HCT116 (cell line): Measurements from ENCODE around the gene KCNJ16. TPM values are rescaled to one million over a fixed set of nuclear protein-coding genes. Genes with fewer than 3 reads are reported as not detected.

Experiments used
- ATAC-seq: fragments of 200-7000 bp; cut with Tn5 transposase; 2 replicates; pipeline ENCODE4 v1.9.1; 2020; ENCODE audit warnings: mild to moderate bottlenecking, moderate library complexity
- BruUV-seq: library from RNA; stranded (reverse); fragments of 400-500 nt; replicated peaks from 2 replicates; lab custom pipeline; 2021; lab: Mats Ljungman, UMichigan
- CTCF ChIA-PET: fragments of 300-600 bp; sonication (Branson Sonifier 250); formaldehyde crosslinking; loops from one replicate; lab custom pipeline; 2021; ENCODE audit warnings: antibody characterized with exemption; lab: Charles Lee
- POLR2A ChIA-PET: fragments of 300-600, 350-600 bp; sonication (Branson Sonifier 250); formaldehyde crosslinking; loops from one replicate; lab custom pipeline; 2021; ENCODE audit warnings: antibody characterized with exemption; lab: Charles Lee
- RAD21 ChIA-PET, 2 experiments: fragments of 300-600 bp; sonication (Branson Sonifier 250); formaldehyde crosslinking; loops; one replicate each; lab custom pipeline; 2023; ENCODE audit warnings: low total read pairs in 2 of 2; ENCODE audit not compliant: uncharacterized antibody in 2 of 2, unreplicated experiment in 2 of 2, low non-redundant PET in 1 of 2; lab: Charles Lee
- DNase-seq: peaks from one replicate; pipeline ENCODE4 v3.0.0-alpha.2; 2010; ENCODE audit warnings: low read depth, low spot score
- H2AFZ ChIP-seq: fragments of 200-600 bp; shearing (Covaris generic), sonication (generic); 2 replicates; pipeline ENCODE4 v1.6.1; 2017; ENCODE audit warnings: low read depth, mixed run types, mixed read lengths, antibody characterized with exemption, low read length; ENCODE audit not compliant: poor library complexity, severe bottlenecking
- H3K27ac ChIP-seq: 2 replicates; pipeline ENCODE4 v1.5.1; 2012; ENCODE audit warnings: low read depth, low read length
- H3K27me3 ChIP-seq: fragments of 200-600 bp; sonication (generic); 2 replicates; pipeline ENCODE4 v1.6.1; 2016; ENCODE audit warnings: mixed run types, low read length, mixed read lengths; ENCODE audit not compliant: insufficient read depth
- H3K36me3 ChIP-seq, 2 experiments: fragments of 200-500 bp in 1 of 2; fragments of 200-600 bp in 1 of 2; sonication (Bioruptor generic) in 1 of 2; sonication (generic) in 1 of 2; 2 replicates each; pipeline versions ENCODE4 v1.5.1 to v1.6.1; 2014 to 2016; ENCODE audit warnings: low read length in 2 of 2, inconsistent platforms in 1 of 2, mixed read lengths in 1 of 2, mixed run types in 1 of 2; ENCODE audit not compliant: insufficient read depth in 2 of 2, control insufficient read depth in 1 of 2
- H3K4me1 ChIP-seq, 2 experiments: fragments of 200-600 bp in 1 of 2; sonication (generic) in 1 of 2; 2 replicates each; pipeline versions ENCODE4 v1.5.1 to v1.6.1; 2012 to 2017; ENCODE audit warnings: low read length in 2 of 2, inconsistent platforms in 1 of 2, mild to moderate bottlenecking in 1 of 2, mixed read lengths in 1 of 2, mixed run types in 1 of 2, moderate library complexity in 1 of 2; ENCODE audit not compliant: insufficient read depth in 2 of 2, control insufficient read depth in 1 of 2
- H3K4me2 ChIP-seq: fragments of 200-600 bp; sonication (generic); 2 replicates; pipeline ENCODE4 v1.6.1; 2017; ENCODE audit warnings: mixed run types, low read length, mixed read lengths
- H3K4me3 ChIP-seq, 2 experiments: fragments of 200-600 bp in 1 of 2; sonication (generic) in 1 of 2; replicated peaks in 1 of 2; 2 replicates each; pipeline ENCODE4 v1.5.1; 2011 to 2016; ENCODE audit warnings: low read length in 2 of 2, control low read depth in 1 of 2, low read depth in 1 of 2, mild to moderate bottlenecking in 1 of 2, mixed read lengths in 1 of 2, mixed run types in 1 of 2
- H3K79me2 ChIP-seq: fragments of 200-600 bp; sonication (generic); 2 replicates; pipeline ENCODE4 v1.6.1; 2017; ENCODE audit warnings: mild to moderate bottlenecking, mixed run types, low read length, moderate library complexity, mixed read lengths; ENCODE audit not compliant: insufficient read depth
- H3K9ac ChIP-seq: fragments of 200-600 bp; sonication (generic); 2 replicates; pipeline ENCODE4 v1.6.1; 2016; ENCODE audit warnings: low read length, mixed read lengths
- H3K9me2 ChIP-seq: fragments of 200-600 bp; sonication (generic), shearing (Covaris generic); 2 replicates; pipeline ENCODE4 v1.6.1; 2017; ENCODE audit warnings: mixed run types, mild to moderate bottlenecking, moderate library complexity; ENCODE audit not compliant: insufficient read depth
- H3K9me3 ChIP-seq, 2 experiments: fragments of 200-500 bp in 1 of 2; fragments of 200-600 bp in 1 of 2; sonication (Bioruptor generic) in 1 of 2; sonication (generic) in 1 of 2; 2 replicates each; pipeline ENCODE4 v1.6.1; 2014 to 2017; ENCODE audit warnings: low read length in 2 of 2, mixed read lengths in 2 of 2, inconsistent platforms in 1 of 2, low read depth in 1 of 2, mild to moderate bottlenecking in 1 of 2, mixed run types in 1 of 2, moderate library complexity in 1 of 2; ENCODE audit not compliant: control insufficient read depth in 1 of 2, insufficient read depth in 1 of 2
- H4K20me1 ChIP-seq: fragments of 200-600 bp; sonication (generic), shearing (Covaris generic); 2 replicates; pipeline ENCODE4 v1.6.1; 2017; ENCODE audit warnings: mixed run types, mild to moderate bottlenecking, moderate library complexity; ENCODE audit not compliant: insufficient read depth
- CBX3 ChIP-seq: IDR thresholded peaks from 2 replicates; pipeline ENCODE4 v1.6.1; 2012; ENCODE audit warnings: low read depth
- CTCF ChIP-seq, 3 experiments: fragments of 200-600 bp in 1 of 3; sonication (generic) in 1 of 3; IDR thresholded peaks in 2 of 3; conservative IDR thresholded peaks in 1 of 3; 2 replicates each; pipeline ENCODE4 v1.5.1; 2012 to 2017; ENCODE audit warnings: low read depth in 2 of 3, low read length in 2 of 3, antibody characterized with exemption in 1 of 3, borderline replicate concordance in 1 of 3, control low read depth in 1 of 3, mild to moderate bottlenecking in 1 of 3, mixed read lengths in 1 of 3, mixed run types in 1 of 3, moderate library complexity in 1 of 3; ENCODE audit not compliant: insufficient read depth in 1 of 3
- EZH2 ChIP-seq: fragments of 200-600 bp; sonication (generic); IDR thresholded peaks from 2 replicates; pipeline ENCODE4 v1.6.1; 2017; ENCODE audit warnings: antibody characterized with exemption, mixed run types
- EZH2phosphoT487 ChIP-seq: fragments of 200-600 bp; IDR thresholded peaks from 2 replicates; pipeline ENCODE4 v1.6.1; 2018; ENCODE audit warnings: antibody characterized with exemption, borderline replicate concordance
- FOSL1 ChIP-seq: IDR thresholded peaks from 2 replicates; pipeline ENCODE4 v1.6.1; 2012; ENCODE audit warnings: low read depth
- JUND ChIP-seq: IDR thresholded peaks from 2 replicates; pipeline ENCODE4 v1.6.1; 2012
- POLR2AphosphoS5 ChIP-seq: IDR thresholded peaks from 2 replicates; pipeline ENCODE4 v1.6.1; 2011; ENCODE audit warnings: mild to moderate bottlenecking, low read depth, low read length, moderate library complexity
- REST ChIP-seq: IDR thresholded peaks from 2 replicates; pipeline ENCODE4 v1.6.1; 2012; ENCODE audit warnings: low read depth
- SP1 ChIP-seq: IDR thresholded peaks from 2 replicates; pipeline ENCODE4 v1.6.1; 2012; ENCODE audit warnings: low read depth
- SRF ChIP-seq: IDR thresholded peaks from 2 replicates; pipeline ENCODE4 v1.6.1; 2012; ENCODE audit warnings: low read depth
- TCF7L2 ChIP-seq: IDR thresholded peaks from 2 replicates; pipeline ENCODE4 v1.7.0; 2011; ENCODE audit warnings: borderline replicate concordance, inconsistent platforms; ENCODE audit not compliant: insufficient read depth, insufficient read length; ENCODE audit errors: extremely low read depth
- ZBTB33 ChIP-seq: IDR thresholded peaks from 2 replicates; pipeline ENCODE4 v1.6.1; 2011; ENCODE audit warnings: mild to moderate bottlenecking, low read length, moderate library complexity; ENCODE audit not compliant: insufficient replicate concordance; ENCODE audit errors: extremely low read depth
- ZFX ChIP-seq: fragments of 450-650 bp; IDR thresholded peaks from 2 replicates; pipeline ENCODE4 v1.6.1; 2017
- intact Hi-C: fragments of 100-400 bp; cut with micrococcal nuclease; formaldehyde crosslinking; loops from 2 replicates; pipeline ENCODE4 v1.10.0; 2022
- total RNA-seq: library from RNA; stranded (reverse); gene quantifications from one replicate; pipeline ENCODE4 v1.2.1, GENCODE V29; 2021; ENCODE audit not compliant: unreplicated experiment

Gene KCNJ16
- total RNA-seq, 1 experiment from 2014 or later: not detected

- TF ChIP-seq SP1 (no peak), TCF7L2 (no peak), REST (no peak), EZH2 (no peak), CBX3 (no peak), ZFX (no peak), FOSL1 (no peak), CTCF (IDR thresholded peaks at IDR 0.05 in 2 of 3, conservative IDR thresholded peaks at IDR 0.05 in 1 of 3; ENCODE audit: borderline replicate concordance in 1 of 3, insufficient read depth in 1 of 3, low read depth in 2 of 3, low read length in 2 of 3) (no peak), SRF (no peak), JUND (no peak), ZBTB33 (no peak), EZH2phosphoT487 (no peak), POLR2AphosphoS5 (no peak)
- Histone ChIP-seq H3K27me3 (no peaks in the 10 kb centered on the region), H4K20me1 (no peaks in the 10 kb centered on the region), H3K4me2 (no peak overlapping the region), H3K9ac (no peak overlapping the region), H3K9me3 (peaks cover 4 to 12% of the 10 kb centered on the region in 2 experiments; a peak in 2 of 4 replicates), H3K27ac (no peak overlapping the region), H3K36me3 (no peaks in the 10 kb centered on the region), H3K4me3 (no peak overlapping the region), H3K79me2 (no peaks in the 10 kb centered on the region), H2AFZ (no peak overlapping the region), H3K9me2 (no peaks in the 10 kb centered on the region), H3K4me1 (no peaks in the 10 kb centered on the region)
- CTCF ChIA-PET: no interaction called here
- DNase-seq (no peak), ATAC-seq (no peak)
- POLR2A ChIA-PET: no interaction called here
- RAD21 ChIA-PET: no interaction called here
- intact Hi-C loops: no loop called here
- no TSS peak for BruUV-seq
These were observed 83.6 kb downstream of the KCNJ16 start for GRCh38 chr17:70158591-70158990.
